ENCODE data around the gene MT1E.
A peak's percentile ranks its signal among the peaks of the same experiment; 100 is the strongest.
"Not testable (repeated sequence)": the region's sequence is repeated elsewhere in the genome, so short reads cannot be mapped to it uniquely, and the experiment has no call there.

Gene MT1E

DNA sequence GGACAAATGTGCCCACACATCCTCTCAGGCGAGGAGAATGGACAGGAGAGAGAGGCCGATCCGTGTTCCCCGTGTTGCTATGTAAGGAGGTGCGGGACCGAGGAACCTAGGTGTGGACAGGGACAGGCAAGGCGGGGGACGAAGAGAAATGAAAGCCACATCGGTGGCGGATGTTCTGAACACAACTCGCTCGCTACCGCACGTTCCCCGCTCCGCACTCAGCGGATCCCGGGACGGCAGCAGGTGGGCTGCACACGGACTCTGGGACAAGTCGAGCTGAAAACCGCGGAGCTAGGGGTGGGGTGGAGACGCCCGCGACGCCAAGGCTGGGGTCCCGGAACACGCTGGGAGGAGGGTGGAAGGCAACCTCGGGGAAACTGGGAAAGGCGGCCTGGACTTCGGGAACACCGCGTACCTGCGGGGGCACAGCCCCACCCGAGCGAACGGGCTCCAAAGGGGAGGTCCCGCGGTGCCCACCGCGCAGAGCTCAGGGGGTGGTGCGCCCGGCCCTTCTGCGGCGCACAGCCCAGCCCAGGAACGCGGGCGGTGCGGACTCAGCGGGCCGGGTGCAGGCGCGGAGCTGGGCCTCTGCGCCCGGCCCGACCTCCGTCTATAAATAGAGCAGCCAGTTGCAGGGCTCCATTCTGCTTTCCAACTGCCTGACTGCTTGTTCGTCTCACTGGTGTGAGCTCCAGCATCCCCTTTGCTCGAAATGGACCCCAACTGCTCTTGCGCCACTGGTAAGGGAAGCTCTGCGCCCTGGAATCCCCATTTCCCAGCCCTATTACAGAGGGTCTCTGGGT, at the start of gene MT1E:
TSS of gene MT1E (plus strand) at position 642 of the 803 bp plus-strand sequence. CDS start at position 713, 71 bp downstream.
- peak in 1 of 3 donors; percentile 59 for DNase-seq (ENCODE audit: low read depth in 3 of 3, low spot score in 1 of 3)

DNA sequence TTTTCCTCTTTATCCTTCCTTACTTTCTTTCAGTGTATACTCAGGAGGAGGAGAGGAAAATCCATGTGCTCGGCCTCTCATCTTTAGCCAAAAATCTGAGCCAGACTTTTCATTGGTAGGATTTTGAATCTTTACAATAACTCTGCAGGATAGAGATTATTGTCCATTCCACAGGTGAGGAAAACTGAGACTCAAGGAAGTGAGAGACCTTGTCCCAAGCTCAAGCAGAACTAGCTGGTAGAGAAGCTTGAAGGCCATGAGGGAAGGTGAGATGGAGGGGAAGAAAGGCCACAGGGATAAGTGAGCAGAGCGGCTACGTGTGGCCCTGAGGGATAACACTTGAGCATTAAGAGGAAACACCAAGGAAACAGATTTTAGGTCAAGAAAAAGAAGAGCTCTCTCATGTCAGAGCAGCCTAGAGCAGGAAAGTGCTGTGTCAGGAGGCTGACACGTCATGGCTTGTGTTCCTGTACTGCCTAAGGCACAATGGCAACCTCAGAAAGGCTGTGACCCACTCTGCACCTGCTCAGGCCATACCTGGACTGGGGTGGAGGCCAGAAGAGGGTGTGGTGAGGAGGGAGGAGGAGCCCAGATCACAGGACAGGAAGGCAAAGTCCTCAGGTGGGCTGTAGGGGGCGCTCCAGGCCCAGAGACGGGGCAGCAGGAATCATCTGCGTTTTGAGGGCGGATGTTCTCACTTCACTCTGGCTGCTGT, 48.8 kb upstream of the MT1E start:
- peak; percentile 60 to 87 (median 70) for DNase-seq (ENCODE audit: low read depth in 3 of 3, low spot score in 1 of 3)

DNA sequence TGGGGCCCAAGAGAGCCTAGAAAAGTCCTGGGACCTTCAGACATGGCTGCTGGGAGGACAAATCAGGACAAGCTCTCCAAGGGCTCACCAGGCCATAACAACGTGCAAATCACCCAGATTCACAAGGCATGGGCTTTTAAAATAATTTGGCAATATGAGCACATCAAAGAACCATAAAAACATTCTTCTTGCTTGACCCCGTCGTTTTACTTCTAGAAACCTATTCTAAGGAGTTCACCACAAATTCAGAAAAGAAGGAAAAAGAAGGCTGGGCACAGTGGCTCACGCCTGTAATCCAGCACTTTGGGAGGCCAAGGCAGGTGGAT, 48.3 kb upstream of the MT1E start:
- DNase-seq (ENCODE audit: low read depth in 3 of 3, low spot score in 1 of 3), result no peak

DNA sequence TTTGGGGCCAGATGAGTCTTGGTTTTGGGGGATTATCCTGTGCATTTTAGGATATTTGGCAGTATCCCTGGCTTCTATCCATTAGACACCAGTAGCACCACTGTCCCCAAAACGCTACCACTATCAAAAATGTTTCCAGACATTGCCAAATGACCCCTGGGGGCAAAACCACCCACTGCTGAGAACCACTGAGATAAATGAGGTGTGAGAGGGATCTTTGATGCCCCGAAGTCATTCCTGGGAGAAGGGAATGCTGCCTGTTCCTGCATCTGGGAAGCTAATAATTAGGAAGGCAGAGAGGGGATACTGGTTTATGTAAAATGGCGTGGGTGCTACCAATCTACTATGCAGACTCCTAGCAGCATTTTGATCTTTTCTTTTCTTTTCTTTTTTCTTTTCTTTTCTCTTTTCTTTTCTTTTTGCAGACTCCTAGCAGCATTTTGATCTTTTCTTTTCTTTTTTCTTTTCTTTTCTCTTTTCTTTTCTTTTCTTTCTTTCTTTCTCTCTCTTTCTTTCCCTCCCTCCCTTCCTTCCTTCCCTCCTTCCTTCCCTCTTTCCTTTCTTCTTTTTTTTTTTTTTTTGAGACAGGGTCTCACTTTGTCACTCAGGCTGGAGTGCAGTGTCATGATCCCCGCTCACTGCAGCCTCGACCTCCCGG, 45.1 kb upstream of the MT1E start:
- DNase-seq (ENCODE audit: low read depth in 3 of 3, low spot score in 1 of 3), result no peak

DNA sequence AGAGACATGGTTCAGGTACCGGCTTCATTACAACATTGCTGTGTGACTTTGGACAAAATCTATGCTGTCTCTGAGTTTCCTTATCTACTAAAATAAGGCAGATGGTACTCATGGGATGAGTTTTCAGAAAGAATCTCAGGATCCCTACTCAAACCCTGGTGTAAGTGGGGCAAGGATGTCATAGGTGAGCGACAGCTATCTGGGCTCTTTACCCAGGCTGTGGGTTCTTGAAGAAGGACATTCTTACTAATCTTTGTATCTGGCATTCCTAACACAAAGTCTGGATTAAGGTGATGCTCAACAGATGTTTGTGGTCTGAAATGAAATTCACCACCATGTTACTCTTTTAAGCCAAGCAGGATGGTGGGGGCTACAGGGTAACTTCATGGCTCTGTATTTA, 42.7 kb upstream of the MT1E start:
- DNase-seq (ENCODE audit: low read depth in 3 of 3, low spot score in 1 of 3), result not testable (repeated sequence)

DNA sequence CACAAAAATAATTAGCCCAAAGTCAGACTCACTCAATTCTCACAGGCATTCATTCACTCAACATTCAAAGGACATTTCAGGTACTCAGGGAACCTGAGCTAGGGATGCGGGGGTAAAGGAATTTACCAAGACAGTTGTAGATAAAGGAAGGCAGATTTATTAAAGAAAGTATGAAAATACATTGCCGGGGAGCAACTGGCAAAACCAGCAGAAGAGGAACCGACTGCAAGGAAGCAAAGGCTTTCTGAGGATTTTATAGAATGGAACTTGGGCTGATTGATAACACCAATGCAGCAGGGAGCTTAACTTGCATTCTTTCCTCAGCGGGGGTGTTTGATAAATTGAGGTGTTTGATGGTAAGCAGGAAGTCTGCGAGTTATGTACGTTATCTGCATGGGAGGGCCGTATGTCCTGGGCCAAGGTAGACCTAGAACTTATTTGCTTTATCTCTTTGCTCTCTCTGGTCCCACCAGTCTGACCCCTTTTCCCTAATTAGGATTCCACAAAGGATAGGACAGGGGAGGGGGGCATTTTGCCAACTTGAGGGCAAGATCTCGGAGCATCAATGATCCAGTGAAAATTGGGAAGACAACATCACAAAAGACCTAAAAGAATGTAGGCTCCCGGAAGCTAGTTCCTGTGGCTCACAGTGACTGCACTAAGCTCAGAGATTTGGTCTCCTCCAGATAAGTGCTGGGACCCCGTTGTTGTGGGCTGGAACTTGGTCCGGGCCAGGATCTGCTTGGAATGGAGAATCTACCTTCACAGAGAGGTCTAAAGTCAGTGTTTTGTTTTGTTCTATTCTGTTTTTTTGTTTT, 42.0 kb upstream of the MT1E start:
- DNase-seq (ENCODE audit: low read depth in 3 of 3, low spot score in 1 of 3), result no peak

GRCh38 chr16:56584276-56584675, 41.3 kb upstream of the MT1E start:
- no peak for DNase-seq (ENCODE audit: low read depth in 3 of 3, low spot score in 1 of 3)

DNA sequence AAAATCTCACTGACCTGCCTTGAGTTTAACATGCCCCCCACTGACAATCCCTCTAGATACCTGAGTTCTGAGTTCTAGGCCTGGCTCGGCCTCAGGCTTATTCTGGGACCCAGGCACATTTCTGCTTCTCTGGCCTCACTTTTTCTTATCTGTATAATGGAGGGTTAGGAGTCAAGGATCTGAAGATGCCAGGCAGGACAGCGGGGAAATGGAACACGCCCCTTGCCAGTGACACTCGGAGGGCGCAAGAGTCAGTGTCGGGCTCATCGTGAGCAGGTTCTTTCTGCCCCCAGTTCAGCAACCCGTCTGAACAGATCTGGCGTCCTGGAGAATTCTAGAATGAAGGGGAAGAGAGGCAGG, 36.8 kb upstream of the MT1E start:
- no peak for DNase-seq (ENCODE audit: low read depth in 3 of 3, low spot score in 1 of 3)

- DNase-seq (ENCODE audit: low read depth in 3 of 3, low spot score in 1 of 3), result no peak
Measured at GRCh38 chr16:56589141-56590039, 36.2 kb upstream of the MT1E start, which contains the start of gene MT3. Gene MT3, plus strand, starts transcription at chr16:56589528. Its CDS starts 63 bp downstream, at chr16:56589591.

DNA sequence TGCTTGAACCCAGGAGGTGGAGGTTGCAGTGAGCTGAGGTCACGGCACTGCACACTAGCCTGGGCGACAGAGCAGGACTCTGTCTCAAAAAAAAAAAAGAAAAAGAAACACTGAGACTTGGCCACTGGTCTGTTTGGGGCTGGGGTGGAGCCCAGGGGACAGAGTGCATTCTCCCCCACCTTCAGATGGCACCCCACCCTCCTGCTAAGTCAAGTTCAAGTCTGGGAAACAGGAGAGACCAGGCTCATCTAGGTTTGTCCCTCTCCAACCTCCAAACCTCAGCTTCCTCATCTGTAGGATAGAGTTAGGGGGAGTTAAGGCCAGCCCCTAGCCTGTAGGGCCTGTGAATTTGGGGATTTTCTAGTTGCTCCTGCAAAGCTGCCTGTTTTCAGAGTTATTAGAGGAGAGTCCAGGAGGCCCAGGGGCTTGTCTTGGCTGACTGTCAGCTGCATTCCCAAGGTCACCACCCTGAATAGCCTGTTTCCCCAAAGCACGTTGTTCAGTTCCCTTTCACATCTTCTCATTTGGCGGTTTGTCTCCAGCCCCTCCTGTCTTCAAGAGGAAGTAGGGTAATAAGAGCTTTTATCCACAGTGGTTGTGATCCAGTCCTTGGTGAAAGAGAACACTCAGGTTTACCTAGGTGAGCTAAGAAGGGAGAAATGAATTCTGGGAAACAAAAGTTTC, 34.1 kb upstream of the MT1E start:
- no peak for DNase-seq (ENCODE audit: low read depth in 3 of 3, low spot score in 1 of 3)

- no peak for DNase-seq (ENCODE audit: low read depth in 3 of 3, low spot score in 1 of 3)
Measured at GRCh38 chr16:56593573-56594291, 31.8 kb upstream of the MT1E start.

- no peak for DNase-seq (ENCODE audit: low read depth in 3 of 3, low spot score in 1 of 3)
Measured at GRCh38 chr16:56594292-56594619, 31.3 kb upstream of the MT1E start.

DNA sequence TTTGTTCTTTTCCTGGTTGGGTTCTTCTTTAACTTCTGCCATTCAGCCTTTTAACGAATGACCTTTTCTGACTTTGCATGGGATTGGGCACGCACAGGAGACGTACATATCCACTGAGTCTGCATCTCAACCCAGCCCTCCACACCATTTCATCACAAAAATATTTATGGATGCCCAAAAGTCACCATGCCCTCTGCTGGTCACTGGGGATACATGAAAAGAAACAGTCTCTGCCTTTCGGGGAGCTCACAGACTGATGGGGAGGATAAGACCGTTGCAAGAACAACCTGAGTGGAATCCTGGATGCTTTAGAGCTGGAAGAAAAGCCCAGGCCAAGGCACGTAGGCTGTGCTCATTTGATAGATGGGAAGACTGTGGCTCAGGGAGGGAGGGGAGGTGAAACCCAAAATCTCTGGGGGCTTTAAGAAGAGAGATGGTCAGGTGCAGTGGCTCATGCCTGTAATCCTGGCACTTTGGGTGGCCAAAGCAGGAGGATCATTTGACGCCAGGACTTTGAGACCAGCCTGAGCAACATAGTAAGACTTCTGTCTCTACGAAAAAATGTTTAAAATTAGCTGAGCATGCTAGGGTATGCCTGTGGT, 25.1 kb upstream of the MT1E start:
- no peak for DNase-seq (ENCODE audit: low read depth in 3 of 3, low spot score in 1 of 3)

- no peak for DNase-seq (ENCODE audit: low read depth in 3 of 3, low spot score in 1 of 3)
Measured at GRCh38 chr16:56601325-56601724, 24.3 kb upstream of the MT1E start.

DNA sequence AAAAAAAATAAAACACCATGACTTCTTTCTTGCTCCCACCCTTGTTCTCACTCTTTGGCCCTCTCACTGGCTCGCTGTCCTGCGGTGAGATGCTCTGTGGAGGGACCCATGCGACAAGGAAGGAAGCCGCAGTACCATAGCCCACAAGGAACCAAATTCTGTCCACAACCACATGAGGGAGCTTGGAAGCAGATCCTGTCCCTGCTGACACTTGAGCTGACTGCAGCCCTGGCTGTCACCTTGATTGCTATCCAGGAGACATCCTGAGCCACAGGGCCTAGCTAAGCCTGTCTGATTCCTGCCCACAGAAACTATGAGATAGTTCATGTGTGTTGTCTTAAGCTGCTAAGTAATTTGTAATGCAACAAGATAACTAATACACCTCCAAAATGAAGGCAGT, 22.0 kb upstream of the MT1E start:
- DNase-seq (ENCODE audit: low read depth in 3 of 3, low spot score in 1 of 3), result no peak

DNA sequence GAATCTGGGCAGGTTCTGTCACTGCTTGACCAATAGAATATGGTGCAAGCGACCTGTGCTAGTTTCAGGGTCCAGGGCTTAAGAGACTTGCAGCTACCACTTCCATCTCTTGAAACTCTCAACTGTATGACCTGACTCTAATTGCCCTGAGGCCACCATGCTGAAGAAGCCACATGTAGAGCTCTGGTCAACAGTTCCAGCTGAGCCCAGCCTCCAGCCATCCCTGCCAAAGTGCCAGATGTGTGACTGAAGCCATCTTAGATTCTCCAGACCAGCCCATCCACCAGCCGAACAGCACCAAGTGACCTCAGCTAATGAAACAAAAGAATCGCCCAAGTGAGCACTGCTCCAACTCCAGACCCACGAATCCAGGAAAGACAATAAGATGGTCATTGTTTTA, 20.6 kb upstream of the MT1E start:
- no peak for DNase-seq (ENCODE audit: low read depth in 3 of 3, low spot score in 1 of 3)

DNA sequence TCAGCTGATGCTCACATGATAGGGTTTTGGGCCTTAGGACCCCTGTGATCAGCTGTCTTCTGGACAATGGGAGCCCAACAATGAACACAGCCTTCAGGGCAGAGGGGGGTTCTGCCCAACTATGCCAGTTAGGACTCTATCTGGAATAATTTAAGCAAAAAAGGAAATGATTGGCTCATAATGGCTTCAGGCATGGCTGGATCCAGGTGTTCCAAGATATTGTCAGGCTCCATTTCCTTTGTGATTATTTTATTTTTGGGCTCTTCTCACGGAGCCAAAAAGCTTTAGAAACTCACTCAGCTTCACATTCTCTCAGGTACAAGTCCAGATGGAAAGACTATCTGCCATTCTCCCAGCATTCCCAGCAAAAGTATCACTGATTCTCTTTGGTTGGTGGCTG, 20.1 kb upstream of the MT1E start:
- DNase-seq (ENCODE audit: low read depth in 3 of 3, low spot score in 1 of 3), result no peak

DNA sequence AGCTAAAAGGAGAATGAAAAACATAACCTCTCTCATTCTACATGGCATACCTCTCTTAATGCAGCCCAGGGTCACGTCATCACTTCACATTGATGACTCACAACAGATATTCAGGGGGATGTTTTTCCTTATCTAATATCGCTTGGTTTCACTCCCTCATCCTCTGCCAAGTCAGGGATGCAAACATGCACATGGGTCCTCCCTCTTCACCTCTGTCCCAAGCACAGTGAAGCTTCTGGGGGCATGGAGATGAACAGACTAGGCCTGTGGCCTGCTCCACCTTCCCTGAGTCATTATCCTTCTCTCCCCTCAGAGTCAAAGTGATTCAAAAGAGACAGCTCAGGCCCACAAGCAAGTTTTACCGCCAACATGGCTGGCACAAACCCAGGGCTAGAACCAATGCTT, 19.5 kb upstream of the MT1E start:
- no peak for DNase-seq (ENCODE audit: low read depth in 3 of 3, low spot score in 1 of 3)
